WERI-Rb-1 (cell line): Measurements from ENCODE around the gene SLC7A7.
"Not testable (repeated sequence)": the region's sequence is repeated elsewhere in the genome, so short reads cannot be mapped to it uniquely, and the experiment has no call there.

Experiments used
- DNase-seq: peaks from one replicate; pipeline ENCODE4 v3.0.0-alpha.2; 2020
- H3K27ac ChIP-seq: fragments of 250-450 bp; sonication (Bioruptor Pico); 2 replicates; pipeline ENCODE4 v1.5.1; 2020; ENCODE audit warnings: mild to moderate bottlenecking, moderate library complexity
- H3K27me3 ChIP-seq: fragments of 250-450 bp; sonication (Bioruptor Pico); 2 replicates; pipeline ENCODE4 v1.5.1; 2021; ENCODE audit warnings: mild to moderate bottlenecking, low read depth, moderate library complexity; ENCODE audit not compliant: insufficient read depth, severe bottlenecking
- H3K36me3 ChIP-seq: fragments of 250-450 bp; sonication (Bioruptor Pico); 2 replicates; pipeline ENCODE4 v1.5.1; 2020; ENCODE audit warnings: mild to moderate bottlenecking, moderate library complexity
- H3K4me3 ChIP-seq: 2 replicates; pipeline ENCODE4 v1.5.1; 2011; ENCODE audit warnings: low read depth, mild to moderate bottlenecking, control low read depth, low read length
- H3K9me3 ChIP-seq: fragments of 250-450 bp; sonication (Bioruptor Pico); 2 replicates; pipeline ENCODE4 v1.5.1; 2021; ENCODE audit warnings: mild to moderate bottlenecking, moderate library complexity; ENCODE audit not compliant: severe bottlenecking
- TF ChIP-seq, protein P1 (sequence below): IDR thresholded peaks from 2 replicates; pipeline ENCODE4 v1.5.1; 2011; ENCODE audit warnings: low read depth, mild to moderate bottlenecking, control low read depth, inconsistent platforms, low read length

SLC7A7 gene

DNA sequence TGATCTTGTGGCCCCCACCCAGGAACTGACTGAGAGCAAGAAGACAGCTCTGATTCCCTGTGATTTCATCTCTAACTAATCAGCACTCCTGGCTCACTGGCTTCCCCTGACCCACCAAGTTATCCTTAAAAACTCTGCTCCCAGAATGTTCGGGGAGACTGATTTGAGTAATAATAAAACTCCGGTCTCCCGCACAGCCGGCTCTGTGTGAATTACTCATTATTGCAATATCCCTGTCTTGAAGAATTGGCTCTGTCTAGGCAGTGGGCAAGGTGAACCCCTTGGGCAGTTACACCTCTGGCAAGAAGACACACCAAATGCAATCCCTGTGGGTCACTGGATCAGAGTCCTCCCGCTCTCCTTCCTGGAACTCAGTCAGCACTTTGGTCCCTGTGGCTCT is 21.3 kb downstream of the SLC7A7 start:
- H3K36me3 ChIP-seq: no peaks in the 10 kb centered on the region
- TF ChIP-seq, protein P1, sequence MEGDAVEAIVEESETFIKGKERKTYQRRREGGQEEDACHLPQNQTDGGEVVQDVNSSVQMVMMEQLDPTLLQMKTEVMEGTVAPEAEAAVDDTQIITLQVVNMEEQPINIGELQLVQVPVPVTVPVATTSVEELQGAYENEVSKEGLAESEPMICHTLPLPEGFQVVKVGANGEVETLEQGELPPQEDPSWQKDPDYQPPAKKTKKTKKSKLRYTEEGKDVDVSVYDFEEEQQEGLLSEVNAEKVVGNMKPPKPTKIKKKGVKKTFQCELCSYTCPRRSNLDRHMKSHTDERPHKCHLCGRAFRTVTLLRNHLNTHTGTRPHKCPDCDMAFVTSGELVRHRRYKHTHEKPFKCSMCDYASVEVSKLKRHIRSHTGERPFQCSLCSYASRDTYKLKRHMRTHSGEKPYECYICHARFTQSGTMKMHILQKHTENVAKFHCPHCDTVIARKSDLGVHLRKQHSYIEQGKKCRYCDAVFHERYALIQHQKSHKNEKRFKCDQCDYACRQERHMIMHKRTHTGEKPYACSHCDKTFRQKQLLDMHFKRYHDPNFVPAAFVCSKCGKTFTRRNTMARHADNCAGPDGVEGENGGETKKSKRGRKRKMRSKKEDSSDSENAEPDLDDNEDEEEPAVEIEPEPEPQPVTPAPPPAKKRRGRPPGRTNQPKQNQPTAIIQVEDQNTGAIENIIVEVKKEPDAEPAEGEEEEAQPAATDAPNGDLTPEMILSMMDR: no peak
- no peak overlapping the region for H3K4me3 ChIP-seq
- peaks cover 7% of the 10 kb centered on the region for H3K27me3 ChIP-seq
- DNase-seq: no peak
- no peak overlapping the region for H3K27ac ChIP-seq
- H3K9me3 ChIP-seq: no peaks in the 10 kb centered on the region

DNA sequence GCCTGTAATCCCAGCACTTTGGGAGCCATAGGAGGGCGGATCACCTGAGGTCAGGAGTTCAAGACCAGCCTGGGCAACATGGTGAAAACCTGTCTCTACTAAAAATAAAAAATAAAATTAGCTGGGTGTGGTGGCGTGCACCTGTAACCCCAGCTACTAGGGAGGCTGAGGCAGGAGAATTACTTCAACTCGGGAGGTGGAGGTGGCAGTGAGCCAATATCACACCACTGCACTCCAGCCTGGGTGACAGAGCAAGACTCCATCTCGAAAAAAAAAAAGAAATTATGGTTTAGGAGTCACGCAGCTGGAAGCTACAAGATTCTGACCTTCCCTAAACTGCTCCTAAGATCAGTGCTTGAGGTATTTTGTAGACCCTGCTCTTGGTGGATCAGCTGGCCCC is 21.7 kb downstream of the SLC7A7 start:
- not testable (repeated sequence) for H3K36me3 ChIP-seq, H3K9me3 ChIP-seq, H3K27me3 ChIP-seq, H3K27ac ChIP-seq, H3K4me3 ChIP-seq, DNase-seq

DNA sequence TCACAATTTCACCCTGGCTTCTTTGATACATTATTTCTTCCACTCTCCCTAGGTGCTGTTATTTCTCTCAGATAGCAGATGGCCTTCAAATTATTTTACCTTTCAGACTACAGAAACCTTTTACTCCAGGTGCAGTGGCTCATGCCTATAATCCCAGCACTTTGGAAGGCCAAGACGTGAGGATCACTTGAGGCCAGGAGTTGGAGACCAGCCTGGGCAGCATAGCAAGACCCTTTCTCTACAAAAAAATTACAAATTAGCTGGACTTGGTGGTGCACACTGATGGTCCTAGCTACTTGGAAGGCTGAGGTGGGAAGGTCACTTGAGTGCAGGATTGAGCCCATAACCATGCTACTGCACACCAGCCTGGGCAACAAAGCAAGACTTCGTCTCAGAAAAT is 23.1 kb downstream of the SLC7A7 start:
- H3K27me3 ChIP-seq: peaks cover 4% of the 10 kb centered on the region
- no peak overlapping the region for H3K27ac ChIP-seq
- TF ChIP-seq, protein P1: no peak
- DNase-seq: no peak
- H3K4me3 ChIP-seq: no peak overlapping the region
- H3K9me3 ChIP-seq: no peaks in the 10 kb centered on the region
- H3K36me3 ChIP-seq: no peaks in the 10 kb centered on the region

DNA sequence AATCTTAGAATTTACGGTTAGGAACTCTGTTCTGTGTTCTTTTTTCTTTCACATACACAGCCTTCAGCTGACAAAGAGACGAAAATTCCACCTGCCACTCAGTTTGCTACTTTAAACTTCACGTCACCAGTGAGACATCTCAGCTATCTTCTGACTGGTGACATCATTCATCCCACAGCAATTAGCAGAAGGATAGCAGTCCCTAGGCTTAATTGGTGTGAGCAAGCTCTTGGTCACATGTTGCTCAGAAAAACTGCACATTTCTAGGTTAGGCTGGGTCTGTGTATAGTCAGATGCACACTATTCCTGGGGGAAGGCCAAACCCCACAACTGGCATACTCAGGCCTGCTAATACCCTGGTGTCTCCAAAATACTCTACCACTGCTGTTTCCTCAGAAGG is 23.9 kb downstream of the SLC7A7 start:
- Histone ChIP-seq H3K4me3 (no peak overlapping the region), H3K27ac (no peak overlapping the region), H3K27me3 (no peaks in the 10 kb centered on the region), H3K36me3 (no peaks in the 10 kb centered on the region), H3K9me3 (no peaks in the 10 kb centered on the region)
- TF ChIP-seq, protein P1: no peak
- DNase-seq: no peak

DNA sequence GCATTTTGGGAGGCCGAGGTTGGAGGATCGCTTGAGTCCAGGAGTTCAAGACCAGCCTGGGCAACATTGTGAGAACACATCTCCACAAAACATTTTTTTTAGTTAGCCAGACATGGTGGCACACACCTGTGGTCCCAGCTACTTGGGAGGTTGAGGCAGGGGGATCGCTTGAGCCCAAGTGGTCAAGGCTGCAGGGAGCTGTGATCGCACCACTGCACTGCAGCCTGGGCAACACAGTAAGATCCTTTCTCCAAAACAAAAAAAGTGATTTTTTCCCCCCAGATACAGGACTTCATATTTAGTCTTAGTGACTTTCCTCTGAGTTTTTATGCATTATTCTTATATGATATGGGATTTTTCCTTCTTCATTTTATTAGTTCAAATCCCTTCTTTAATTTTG is 28.6 kb downstream of the SLC7A7 start:
- no peak overlapping the region for H3K27ac ChIP-seq
- no peaks in the 10 kb centered on the region for H3K27me3 ChIP-seq
- TF ChIP-seq, protein P1: no peak
- DNase-seq: no peak
- no peak overlapping the region for H3K4me3 ChIP-seq
- no peaks in the 10 kb centered on the region for H3K36me3 ChIP-seq
- no peaks in the 10 kb centered on the region for H3K9me3 ChIP-seq

DNA sequence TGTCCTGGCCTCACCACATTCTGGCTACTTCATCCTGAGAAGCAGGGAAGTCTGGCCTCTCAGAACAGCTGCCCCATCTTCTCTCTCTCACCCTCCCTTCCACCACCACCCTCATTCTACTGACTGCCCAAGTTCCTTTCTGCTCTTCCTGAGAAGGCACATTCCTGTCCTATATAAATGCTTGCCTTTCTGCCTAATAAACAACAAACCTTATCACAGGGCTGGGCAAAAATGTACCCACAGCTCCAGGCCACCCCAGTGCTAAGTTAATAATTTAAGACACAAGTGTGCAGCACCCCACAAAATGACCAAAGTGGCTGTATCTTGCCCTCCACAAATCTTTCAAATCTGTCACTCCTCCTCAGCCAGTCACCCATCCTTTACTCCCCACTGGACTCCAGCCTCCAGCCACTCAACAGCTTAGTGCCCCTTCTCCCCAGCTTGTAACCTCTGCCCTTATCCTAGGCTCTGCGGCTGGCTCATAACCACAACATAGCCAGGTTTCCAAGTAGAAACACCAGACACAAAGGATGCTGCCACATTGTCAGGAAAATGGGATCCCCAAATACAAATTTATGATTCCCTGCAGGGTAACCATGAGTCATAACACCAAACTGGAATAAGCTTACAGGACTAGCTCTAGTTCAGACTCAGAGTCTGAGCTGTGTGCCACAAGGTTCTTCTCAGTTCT is 33.8 kb downstream of the SLC7A7 start:
- Histone ChIP-seq H3K9me3 (no peaks in the 10 kb centered on the region), H3K27ac (no peak overlapping the region), H3K36me3 (no peaks in the 10 kb centered on the region), H3K27me3 (no peaks in the 10 kb centered on the region), H3K4me3 (no peak overlapping the region)
- no peak for DNase-seq
- TF ChIP-seq, protein P1: no peak
